Keratinocyte (primary cell): Measurements from ENCODE around the gene KCNQ1OT1. TPM values are rescaled to one million over a fixed set of nuclear protein-coding genes. Genes with fewer than 3 reads are reported as not detected.

Experiments
- DNase-seq: peaks from one replicate; pipeline ENCODE4 v3.0.0-alpha.2; 2011; ENCODE audit warnings: low read depth, missing footprints, low spot score
- FAIRE-seq: peaks from 2 replicates; lab custom pipeline; 2011; peaks lifted over from hg19 to GRCh38; lab: Jason Lieb, UNC
- H2AFZ ChIP-seq: 2 replicates; pipeline ENCODE4 v1.6.0; 2012; ENCODE audit warnings: low read length, control low read depth, inconsistent platforms; ENCODE audit not compliant: control insufficient read depth
- H3K27ac ChIP-seq: 2 replicates; pipeline ENCODE4 v1.5.1; 2011; ENCODE audit warnings: low read length; ENCODE audit not compliant: control insufficient read depth, insufficient read depth
- H3K27me3 ChIP-seq: 3 replicates; pipeline ENCODE4 v1.6.0; 2011; ENCODE audit warnings: low read length; ENCODE audit not compliant: control insufficient read depth, insufficient read depth; ENCODE audit errors: extremely low read depth
- H3K36me3 ChIP-seq, 2 experiments: 2 replicates in 1 of 2; 3 replicates in 1 of 2; pipeline ENCODE4 v1.5.1; 2011; ENCODE audit warnings: low read length in 2 of 2, mild to moderate bottlenecking in 1 of 2; ENCODE audit not compliant: control insufficient read depth in 2 of 2, insufficient read depth in 2 of 2; ENCODE audit errors: extremely low read depth in 1 of 2
- H3K4me1 ChIP-seq: 3 replicates; pipeline ENCODE4 v1.5.1; 2011; ENCODE audit warnings: low read length; ENCODE audit not compliant: control insufficient read depth, insufficient read depth; ENCODE audit errors: extremely low read depth
- H3K4me2 ChIP-seq: 3 replicates; pipeline ENCODE4 v1.6.0; 2011; ENCODE audit warnings: low read depth, low read length; ENCODE audit not compliant: control insufficient read depth, insufficient read depth; ENCODE audit errors: extremely low read depth
- H3K4me3 ChIP-seq, 3 experiments: fragments of 200-600 bp in 1 of 3; sonication (generic) in 1 of 3; 2 replicates in 2 of 3; 3 replicates in 1 of 3; pipeline ENCODE4 v1.5.1; 2011 to 2016; ENCODE audit warnings: low read length in 3 of 3, mild to moderate bottlenecking in 3 of 3, control low read depth in 2 of 3, inconsistent platforms in 1 of 3, low read depth in 1 of 3, mixed read lengths in 1 of 3, mixed run types in 1 of 3, moderate library complexity in 1 of 3; ENCODE audit not compliant: control insufficient read depth in 2 of 3, insufficient read depth in 2 of 3; ENCODE audit errors: extremely low read depth in 1 of 3
- H3K79me2 ChIP-seq: 2 replicates; pipeline ENCODE4 v1.6.0; 2012; ENCODE audit warnings: low read length; ENCODE audit not compliant: control insufficient read depth, insufficient read depth
- H3K9ac ChIP-seq: 3 replicates; pipeline ENCODE4 v1.6.0; 2011; ENCODE audit warnings: low read length; ENCODE audit not compliant: control insufficient read depth, insufficient read depth; ENCODE audit errors: extremely low read depth
- H3K9me1 ChIP-seq: 3 replicates; pipeline ENCODE4 v1.6.0; 2011; ENCODE audit warnings: low read length; ENCODE audit not compliant: control insufficient read depth, insufficient read depth; ENCODE audit errors: extremely low read depth
- H3K9me3 ChIP-seq: 2 replicates; pipeline ENCODE4 v1.5.1; 2012; ENCODE audit warnings: low read depth, low read length; ENCODE audit not compliant: control insufficient read depth
- H4K20me1 ChIP-seq: 3 replicates; pipeline ENCODE4 v1.6.0; 2011; ENCODE audit warnings: low read length; ENCODE audit not compliant: control insufficient read depth, insufficient read depth; ENCODE audit errors: extremely low read depth
- CTCF ChIP-seq, 3 experiments: IDR thresholded peaks in 1 of 3; conservative IDR thresholded peaks in 1 of 3; optimal IDR thresholded peaks in 1 of 3; 2 replicates in 2 of 3; 3 replicates in 1 of 3; pipeline versions ENCODE3 to v1.5.1; 2011; ENCODE audit warnings: low read length in 3 of 3, mild to moderate bottlenecking in 3 of 3, moderate library complexity in 2 of 3, control low read depth in 1 of 3, inconsistent platforms in 1 of 3; ENCODE audit not compliant: insufficient read depth in 2 of 3; ENCODE audit errors: extremely low read depth in 1 of 3
- EZH2 ChIP-seq: IDR thresholded peaks from one replicate; pipeline ENCODE4 v1.6.1; 2012; ENCODE audit warnings: inconsistent platforms, mild to moderate bottlenecking, low read length, moderate library complexity
- dilution Hi-C: fragments of 300-500 bp; cut with MboI; formaldehyde crosslinking; loops from one replicate; pipeline ENCODE4 v1.7.0; 2020; ENCODE audit warnings: low sequenced_read_pairs; ENCODE audit not compliant: extremely low pct_ligation_motif_present
- polyA plus RNA-seq, 5 experiments: library from polyadenylated mRNA; depleted of rRNA in 3 of 5; stranded (reverse) in 3 of 5; stranded (forward) in 1 of 5; unstranded in 1 of 5; fragments of >200 nt; gene quantifications; 1 replicate in 1 of 5; 2 replicates in 3 of 5; 3 replicates in 1 of 5; pipeline versions ENCODE4 v1.2.1 to v1.2.3, GENCODE V29; 2011 to 2012; ENCODE audit warnings: missing spikeins in 2 of 5, low read depth in 1 of 5, low replicate concordance in 1 of 5

Gene KCNQ1OT1
- polyA plus RNA-seq, 1 donor (not counting 4 experiments of a cell fraction or from before 2014, with no cell fraction given), result 0.07 TPM

DNA sequence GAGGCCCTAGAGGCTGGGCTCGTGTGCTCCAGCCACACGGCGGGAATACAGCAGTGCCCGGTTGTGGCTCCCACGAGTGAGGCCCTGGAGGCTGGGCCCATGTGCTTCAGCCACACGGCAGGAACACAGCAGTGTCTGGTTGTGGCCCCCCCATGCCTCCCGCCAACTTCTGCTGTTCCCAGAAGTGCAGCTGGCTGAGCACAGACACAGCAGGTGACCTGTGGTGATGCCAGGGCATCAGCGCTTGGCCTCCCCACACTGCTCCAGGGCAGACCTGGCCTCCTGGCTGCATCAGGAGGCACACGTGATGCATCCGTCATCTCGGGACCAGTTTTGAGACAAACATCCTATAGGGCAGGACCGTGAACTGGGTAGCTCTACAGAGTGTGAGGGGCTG is 110.3 kb downstream of the KCNQ1OT1 start:
- H3K4me2 ChIP-seq, result no peak overlapping the region
- no peaks in the 10 kb centered on the region for H3K4me1 ChIP-seq
- no peaks in the 10 kb centered on the region for H3K9me1 ChIP-seq
- H3K36me3 ChIP-seq, result no peaks in the 10 kb centered on the region
- H4K20me1 ChIP-seq, result no peaks in the 10 kb centered on the region
- H3K79me2 ChIP-seq, result no peaks in the 10 kb centered on the region
- no peaks in the 10 kb centered on the region for H3K9me3 ChIP-seq
- dilution Hi-C loops, result no loop called here
- FAIRE-seq (no peak), DNase-seq (no peak)
- H3K9ac ChIP-seq, result no peak overlapping the region
- no peak overlapping the region for H3K4me3 ChIP-seq
- H2AFZ ChIP-seq, result no peak overlapping the region
- no peak overlapping the region for H3K27ac ChIP-seq
- H3K27me3 ChIP-seq, result peaks cover 11% of the 10 kb centered on the region
- no peak for TF ChIP-seq EZH2
- TF ChIP-seq CTCF (optimal IDR thresholded peaks at IDR 0.05 in 1 of 3, IDR thresholded peaks at IDR 0.05 in 1 of 3, conservative IDR thresholded peaks at IDR 0.05 in 1 of 3; ENCODE audit: extremely low read depth in 1 of 3, insufficient read depth in 2 of 3, low read length in 3 of 3), result no peak

DNA sequence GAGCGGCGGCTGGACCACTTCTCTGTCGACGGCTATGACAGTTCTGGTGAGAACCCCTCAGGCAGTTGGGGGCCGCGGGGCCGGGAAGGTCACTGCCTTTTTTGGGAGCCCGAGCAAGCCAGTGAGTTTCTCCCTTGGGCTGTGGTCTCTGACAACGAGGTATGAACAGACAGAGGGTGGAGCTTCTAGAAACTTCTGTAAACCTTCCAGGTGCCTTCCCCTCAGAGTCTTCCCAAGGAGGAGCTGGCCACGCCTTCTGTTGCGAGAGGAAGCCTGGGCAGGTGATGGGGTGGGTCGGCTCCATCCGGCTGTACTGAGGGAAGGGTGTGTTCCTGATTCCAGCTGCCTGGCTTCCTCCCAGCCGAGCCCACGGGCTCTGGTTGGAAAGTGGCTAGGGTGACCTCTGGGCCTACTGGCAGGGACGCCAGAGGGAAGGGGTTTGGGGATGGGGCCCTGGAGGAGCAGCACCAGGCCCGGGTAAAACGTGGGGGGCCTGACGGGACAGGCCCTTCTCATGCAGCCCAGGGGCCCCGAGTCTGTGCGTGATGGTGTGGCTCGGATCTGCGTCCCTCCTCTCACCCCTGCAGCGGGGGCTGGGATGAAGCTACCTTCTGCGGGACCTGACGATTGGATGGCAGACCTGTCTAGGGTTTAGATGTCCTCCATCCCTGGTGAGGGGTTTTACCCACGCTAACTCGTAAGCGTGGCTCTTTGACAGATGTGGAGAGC is 110.8 kb downstream of the KCNQ1OT1 start:
- Histone ChIP-seq H3K9ac (no peak overlapping the region), H3K27ac (no peak overlapping the region), H3K9me1 (no peaks in the 10 kb centered on the region), H2AFZ (no peak overlapping the region), H4K20me1 (no peaks in the 10 kb centered on the region), H3K4me1 (no peaks in the 10 kb centered on the region), H3K79me2 (no peaks in the 10 kb centered on the region), H3K27me3 (peaks cover 11% of the 10 kb centered on the region), H3K4me3 (no peak overlapping the region), H3K9me3 (no peaks in the 10 kb centered on the region), H3K4me2 (no peak overlapping the region), H3K36me3 (no peaks in the 10 kb centered on the region)
- no peak for DNase-seq
- no peak for TF ChIP-seq CTCF (optimal IDR thresholded peaks at IDR 0.05 in 1 of 3, IDR thresholded peaks at IDR 0.05 in 1 of 3, conservative IDR thresholded peaks at IDR 0.05 in 1 of 3; ENCODE audit: extremely low read depth in 1 of 3, insufficient read depth in 2 of 3, low read length in 3 of 3)
- TF ChIP-seq EZH2, result no peak
- no peak for FAIRE-seq
- dilution Hi-C loops, result no loop called here
